ENCODE measurements around the gene MEGF11. TPM values are rescaled to one million over a fixed set of nuclear protein-coding genes. Genes with fewer than 3 reads are reported as not detected.

Gene MEGF11
- total RNA-seq, 2 donors from 2014 or later = not detected

- ATAC-seq (no peak), DNase-seq (no peak)
- Histone ChIP-seq H3K4me3 (no peak overlapping the region), H3K36me3 (replicated peaks in 1 of 2; ENCODE audit: insufficient read depth in 1 of 2, low read depth in 2 of 2) (no peaks in the 10 kb centered on the region), H3K27me3 (no peaks in the 10 kb centered on the region), H3K4me1 (no peaks in the 10 kb centered on the region), H3K27ac (no peak overlapping the region), H3K9me3 (no peaks in the 10 kb centered on the region)
- TF ChIP-seq POLR2A (IDR thresholded peaks at IDR 0.05) (no peak), CTCF (IDR thresholded peaks at IDR 0.05) (no peak)
- intact Hi-C loops (cut with DNase I) = loop anchor here (10.0 kb wide), 1 partner anchor 206 kb away; no protein-coding TSS in a partner anchor
- WGBS, 2 donors = 85 to 91% methylated on average over 7 of the region's 7 CpGs
Measured at GRCh38 chr15:66180531-66181097, 72.9 kb downstream of the MEGF11 start.

DNA sequence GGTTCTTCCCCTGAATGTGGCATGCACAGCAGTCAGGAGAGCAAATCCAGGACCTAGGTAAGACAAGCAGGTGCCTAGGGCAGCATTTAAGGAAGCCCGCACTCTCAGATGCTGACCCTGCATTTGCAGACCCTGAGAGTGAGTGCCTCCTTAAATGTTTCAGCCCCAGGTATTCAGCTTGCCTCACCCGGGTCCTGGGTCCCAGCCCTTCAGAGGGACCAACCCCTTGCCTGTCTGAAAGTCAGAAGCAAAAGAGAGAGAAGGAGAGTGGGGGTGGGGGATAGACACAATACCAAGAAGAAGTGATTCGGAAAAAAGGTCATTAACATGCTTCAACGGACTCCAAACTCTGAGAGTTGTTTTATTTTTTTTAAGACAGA is 75.0 kb downstream of the MEGF11 start:
- TF ChIP-seq CTCF (IDR thresholded peaks at IDR 0.05) (no peak), POLR2A (IDR thresholded peaks at IDR 0.05) (no peak)
- ATAC-seq = no peak
- no peaks in the 10 kb centered on the region for H3K4me1 ChIP-seq
- H3K4me3 ChIP-seq = no peak overlapping the region
- no peak overlapping the region for H3K27ac ChIP-seq
- H3K27me3 ChIP-seq = no peaks in the 10 kb centered on the region
- H3K9me3 ChIP-seq = no peaks in the 10 kb centered on the region
- intact Hi-C loops (cut with DNase I) = no loop called here
- H3K36me3 ChIP-seq (replicated peaks in 1 of 2; ENCODE audit: insufficient read depth in 1 of 2, low read depth in 2 of 2) = no peaks in the 10 kb centered on the region
- no peak for DNase-seq
- WGBS, 2 donors = 51 to 53% methylated on average over 4 of the region's 4 CpGs

GRCh38 chr15:66172324-66172980 is 81.1 kb downstream of the MEGF11 start:
- Histone ChIP-seq H3K36me3 (replicated peaks in 1 of 2; ENCODE audit: insufficient read depth in 1 of 2, low read depth in 2 of 2) (no peaks in the 10 kb centered on the region), H3K9me3 (no peaks in the 10 kb centered on the region), H3K27ac (no peak overlapping the region), H3K27me3 (no peaks in the 10 kb centered on the region), H3K4me3 (no peak overlapping the region), H3K4me1 (no peaks in the 10 kb centered on the region)
- TF ChIP-seq CTCF (IDR thresholded peaks at IDR 0.05) = no peak
- no peak for TF ChIP-seq POLR2A (IDR thresholded peaks at IDR 0.05)
- ATAC-seq = no peak
- intact Hi-C loops (cut with DNase I) = no loop called here
- no peak for DNase-seq
- whole genome bisulfite sequencing, 2 donors = 92 to 94% methylated on average over 8 to 11 of the region's 11 CpGs

DNA sequence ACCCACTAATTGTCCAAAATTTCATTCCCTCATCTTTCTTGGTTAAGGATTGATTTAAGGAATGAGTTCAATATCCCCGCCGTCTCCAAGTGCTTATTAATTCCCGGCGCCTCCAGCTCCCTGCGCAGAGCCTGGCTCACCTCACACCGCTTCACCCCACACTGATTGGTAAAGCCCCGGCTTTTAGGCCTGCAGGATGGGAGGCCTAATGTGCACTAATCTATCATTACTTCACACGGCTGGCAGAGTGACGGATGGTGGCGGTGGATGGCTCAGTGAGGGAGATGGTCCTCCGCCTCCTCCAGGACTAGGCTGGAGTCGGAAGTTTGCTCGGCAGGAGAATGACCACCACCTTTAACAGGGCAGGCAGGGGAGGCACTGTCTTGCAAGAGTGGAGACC is 81.7 kb downstream of the MEGF11 start:
- Histone ChIP-seq H3K36me3 (replicated peaks in 1 of 2; ENCODE audit: insufficient read depth in 1 of 2, low read depth in 2 of 2) (no peaks in the 10 kb centered on the region), H3K27ac (no peak overlapping the region), H3K4me3 (no peak overlapping the region), H3K4me1 (no peaks in the 10 kb centered on the region), H3K27me3 (no peaks in the 10 kb centered on the region), H3K9me3 (no peaks in the 10 kb centered on the region)
- 90 to 91% methylated on average over 13 of the region's 13 CpGs for WGBS, 2 donors
- DNase-seq (no peak), ATAC-seq (no peak)
- TF ChIP-seq CTCF (IDR thresholded peaks at IDR 0.05) (no peak), POLR2A (IDR thresholded peaks at IDR 0.05) (no peak)
- intact Hi-C loops (cut with DNase I) = no loop called here

DNA sequence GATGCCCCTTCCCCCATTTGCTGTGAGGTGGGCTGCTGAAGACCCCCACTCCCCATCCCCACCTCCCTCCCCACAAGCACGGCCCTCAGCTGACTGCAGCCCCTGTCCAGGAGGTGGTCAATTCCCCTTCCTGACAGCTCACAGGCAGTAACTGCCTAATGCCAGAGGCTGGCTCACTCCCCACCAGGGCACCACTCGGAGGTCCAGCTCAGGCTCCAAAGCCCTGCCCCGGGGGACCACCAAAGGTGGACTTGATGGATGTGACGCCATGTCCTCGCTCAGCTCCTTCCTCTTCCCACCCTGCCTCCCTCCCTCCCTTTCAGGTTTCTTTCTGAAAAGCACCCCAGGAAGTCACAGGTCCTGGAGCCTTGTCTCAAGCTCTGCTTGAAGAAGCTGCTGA is 82.8 kb downstream of the MEGF11 start:
- DNase-seq = no peak

More for the DNA sequence above, 82.8 kb downstream of the MEGF11 start:
- intact Hi-C loops (cut with DNase I) = no loop called here
- Histone ChIP-seq H3K4me1 (no peaks in the 10 kb centered on the region), H3K27me3 (no peaks in the 10 kb centered on the region), H3K27ac (no peak overlapping the region), H3K4me3 (no peak overlapping the region), H3K9me3 (no peaks in the 10 kb centered on the region), H3K36me3 (replicated peaks in 1 of 2; ENCODE audit: insufficient read depth in 1 of 2, low read depth in 2 of 2) (no peaks in the 10 kb centered on the region)
- ATAC-seq = no peak
- no peak for TF ChIP-seq CTCF (IDR thresholded peaks at IDR 0.05)
- TF ChIP-seq POLR2A (IDR thresholded peaks at IDR 0.05) = no peak
- WGBS, 2 donors = 78 to 92% methylated on average over 5 of the region's 5 CpGs
